HFF-Myc (cell line): ENCODE measurements around the gene OXCT2.
"Not testable (repeated sequence)": the region's sequence is repeated elsewhere in the genome, so short reads cannot be mapped to it uniquely, and the experiment has no call there.

Source experiments
- DNase-seq: peaks from one replicate; pipeline ENCODE4 v3.0.0-alpha.2; 2011; ENCODE audit warnings: low read depth; ENCODE audit errors: extremely low read depth
- H3K4me3 ChIP-seq: replicated peaks from 2 replicates; pipeline ENCODE4 v1.5.1; 2011; ENCODE audit warnings: low read depth, mild to moderate bottlenecking, control low read depth, low read length
- CTCF ChIP-seq: IDR thresholded peaks from 2 replicates; pipeline ENCODE4 v1.5.1; 2012; ENCODE audit warnings: mild to moderate bottlenecking, low read depth, low read length, control low read depth; ENCODE audit errors: missing control alignments

OXCT2 gene

GRCh38 chr1:39776400-39776713 is 5.2 kb upstream of the OXCT2 start:
- no peak overlapping the region for H3K4me3 ChIP-seq
- TF ChIP-seq CTCF = no peak
- no peak for DNase-seq

GRCh38 chr1:39775676-39776399 is 4.7 kb upstream of the OXCT2 start:
- not testable (repeated sequence) for H3K4me3 ChIP-seq, DNase-seq

- H3K4me3 ChIP-seq, DNase-seq: not testable (repeated sequence)
These were observed 4.0 kb upstream of the OXCT2 start for GRCh38 chr1:39775141-39775540.

GRCh38 chr1:39773369-39773979 is 2.3 kb upstream of the OXCT2 start:
- not testable (repeated sequence) for DNase-seq, H3K4me3 ChIP-seq

- H3K4me3 ChIP-seq, DNase-seq: not testable (repeated sequence)
These were observed 787 bp downstream of the OXCT2 start for GRCh38 chr1:39770100-39771021.

- DNase-seq, H3K4me3 ChIP-seq: not testable (repeated sequence)
These were observed 1.6 kb downstream of the OXCT2 start for GRCh38 chr1:39769502-39769901.

GRCh38 chr1:39766466-39766865 is 4.7 kb downstream of the OXCT2 start:
- not testable (repeated sequence) for DNase-seq, H3K4me3 ChIP-seq

- not testable (repeated sequence) for H3K4me3 ChIP-seq, DNase-seq
These were observed 6.6 kb downstream of the OXCT2 start for GRCh38 chr1:39764512-39764911.

GRCh38 chr1:39763619-39764374 is 7.4 kb downstream of the OXCT2 start:
- not testable (repeated sequence) for DNase-seq, H3K4me3 ChIP-seq

- TF ChIP-seq CTCF = no peak
- no peak for DNase-seq
- H3K4me3 ChIP-seq = no peak overlapping the region
These were observed 8.3 kb downstream of the OXCT2 start for GRCh38 chr1:39762550-39763540.
